NCI-H2029 (cell line): ENCODE data around the gene TPSAB1.
"Not testable (repeated sequence)": the region's sequence is repeated elsewhere in the genome, so short reads cannot be mapped to it uniquely, and the experiment has no call there.

ENCODE experiments used
- DNase-seq: peaks from one replicate; lab custom pipeline; 2025; lab: John Stamatoyannopoulos, UW

The TPSAB1 gene

GRCh38 chr16:1247903-1248537 lies 7.5 kb downstream of the TPSAB1 start:
- DNase-seq: not testable (repeated sequence)

- DNase-seq: not testable (repeated sequence)
Measured at GRCh38 chr16:1249031-1249755, 8.7 kb downstream of the TPSAB1 start.

GRCh38 chr16:1253701-1254364 lies 13.3 kb downstream of the TPSAB1 start:
- not testable (repeated sequence) for DNase-seq

- DNase-seq: not testable (repeated sequence)
Measured at GRCh38 chr16:1254821-1255220, 14.3 kb downstream of the TPSAB1 start.

- DNase-seq: not testable (repeated sequence)
Measured at GRCh38 chr16:1255276-1256122, 15.0 kb downstream of the TPSAB1 start, which contains the start of gene TPSD1. TPSD1 (plus strand) TSS chr16:1256069; CDS start chr16:1256281, 212 bp downstream.

GRCh38 chr16:1256296-1256873 lies 15.9 kb downstream of the TPSAB1 start:
- not testable (repeated sequence) for DNase-seq

- no peak for DNase-seq
Measured at GRCh38 chr16:1256874-1257322, 16.4 kb downstream of the TPSAB1 start.

- no peak for DNase-seq
Measured at GRCh38 chr16:1257561-1258224, 17.2 kb downstream of the TPSAB1 start.

- DNase-seq: no peak
Measured at GRCh38 chr16:1258225-1258600, 17.7 kb downstream of the TPSAB1 start.

GRCh38 chr16:1258906-1259759 lies 18.6 kb downstream of the TPSAB1 start:
- peak; percentile 8 for DNase-seq

- no peak for DNase-seq
Measured at GRCh38 chr16:1259760-1260068, 19.2 kb downstream of the TPSAB1 start.

- DNase-seq: no peak
Measured at GRCh38 chr16:1260101-1260680, 19.7 kb downstream of the TPSAB1 start.

GRCh38 chr16:1261131-1261892 lies 20.8 kb downstream of the TPSAB1 start:
- no peak for DNase-seq

- DNase-seq: no peak
Measured at GRCh38 chr16:1262210-1262845, 21.8 kb downstream of the TPSAB1 start.

- DNase-seq: no peak
Measured at GRCh38 chr16:1262846-1263221, 22.3 kb downstream of the TPSAB1 start.

- no peak for DNase-seq
Measured at GRCh38 chr16:1263591-1264344, 23.3 kb downstream of the TPSAB1 start.

GRCh38 chr16:1264345-1265089 lies 24.0 kb downstream of the TPSAB1 start:
- DNase-seq: no peak
